ENCODE data around the gene FMNL1. TPM values are rescaled to one million over a fixed set of nuclear protein-coding genes. Genes with fewer than 3 reads are reported as not detected.
"Not testable (repeated sequence)": the region's sequence is repeated elsewhere in the genome, so short reads cannot be mapped to it uniquely, and the experiment has no call there.

The FMNL1 gene
- polyA plus RNA-seq, 3 donors, result 5.5 to 6.6 (median 5.7) TPM

DNA sequence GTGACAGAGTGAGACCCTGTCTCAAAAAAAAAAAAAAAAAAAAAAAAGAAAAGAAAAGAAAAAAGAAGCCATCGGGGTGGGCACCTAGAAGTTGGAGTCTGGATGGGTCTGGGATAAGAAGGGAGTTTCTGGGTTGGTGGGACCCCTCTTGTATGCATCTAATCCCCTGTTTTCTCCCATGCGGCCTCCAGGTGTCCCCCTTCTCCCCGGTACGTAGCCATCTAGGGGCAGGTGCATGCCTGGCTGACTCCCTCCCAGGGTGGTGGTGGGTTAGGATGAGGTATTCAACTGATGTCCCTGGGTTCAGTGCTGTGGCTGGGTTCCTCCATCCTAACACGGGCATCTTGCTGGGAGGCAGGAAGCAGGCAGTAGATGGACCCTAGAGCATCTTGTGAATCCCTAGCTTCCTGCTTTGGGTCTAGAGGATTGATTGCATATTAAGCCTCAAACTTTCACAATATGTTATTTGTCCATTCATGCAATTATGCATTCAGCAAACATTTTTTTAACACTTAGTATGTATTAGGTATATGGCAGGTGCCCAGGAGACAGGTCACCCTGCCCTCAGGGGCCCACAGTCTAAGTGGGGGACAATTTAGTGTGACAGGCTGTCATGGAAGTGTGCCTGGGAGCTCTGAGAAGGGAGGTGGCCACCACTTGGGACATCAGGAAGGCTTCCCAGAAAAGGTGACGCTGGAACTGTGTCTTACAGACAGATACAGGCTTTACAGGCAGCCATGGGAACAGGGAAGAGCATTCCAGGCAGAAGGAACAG is 13.1 kb downstream of the FMNL1 start:
- DNase-seq (ENCODE audit: low read depth in 3 of 3, low spot score in 2 of 3), result no peak

DNA sequence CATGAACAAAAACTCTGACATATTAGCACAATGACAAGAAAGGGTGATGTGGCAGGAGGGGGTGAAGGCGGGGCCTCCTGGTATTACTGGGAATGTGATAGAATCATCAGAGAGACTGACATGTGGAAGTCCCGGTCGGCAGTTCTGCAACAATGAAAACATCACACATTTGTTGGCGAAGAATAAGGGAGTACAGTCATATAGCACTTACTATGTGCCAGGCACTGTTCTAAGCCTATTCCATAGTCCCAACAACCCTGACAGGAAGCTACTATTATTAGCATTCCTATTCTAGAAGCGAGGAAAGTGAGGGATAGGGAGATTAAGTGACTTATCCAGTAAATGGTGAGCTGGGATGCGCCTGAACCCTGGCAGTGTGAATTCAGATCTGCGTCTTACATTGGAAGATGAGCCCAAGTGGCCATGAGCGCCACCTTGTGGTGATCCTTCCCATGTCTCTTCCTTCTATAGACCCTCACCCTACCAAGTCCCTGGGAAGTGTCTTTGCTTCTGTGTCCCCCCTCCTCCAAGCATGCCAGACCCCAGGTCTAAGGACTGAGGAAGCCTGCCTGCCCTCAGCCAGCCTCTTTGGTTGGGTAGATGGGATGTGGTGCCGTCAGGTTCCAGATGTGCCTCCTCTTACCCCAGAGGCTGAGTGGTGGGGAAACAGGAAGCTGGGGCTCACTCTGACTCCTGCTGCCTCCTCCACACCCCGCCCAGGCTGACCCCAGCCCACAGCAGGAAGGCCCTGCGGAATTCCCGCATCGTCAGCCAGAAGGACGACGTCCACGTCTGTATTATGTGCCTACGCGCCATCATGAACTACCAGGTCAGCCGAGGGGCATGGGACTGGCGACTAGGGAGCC is 14.0 kb downstream of the FMNL1 start:
- DNase-seq (ENCODE audit: low read depth in 3 of 3, low spot score in 2 of 3), result no peak

- no peak for DNase-seq (ENCODE audit: low read depth in 3 of 3, low spot score in 2 of 3)
Measured at GRCh38 chr17:45236282-45236606, 14.6 kb downstream of the FMNL1 start.

- DNase-seq (ENCODE audit: low read depth in 3 of 3, low spot score in 2 of 3), result no peak
Measured at GRCh38 chr17:45237686-45238085, 16.0 kb downstream of the FMNL1 start.

GRCh38 chr17:45238155-45238774 is 16.6 kb downstream of the FMNL1 start:
- no peak for DNase-seq (ENCODE audit: low read depth in 3 of 3, low spot score in 2 of 3)

DNA sequence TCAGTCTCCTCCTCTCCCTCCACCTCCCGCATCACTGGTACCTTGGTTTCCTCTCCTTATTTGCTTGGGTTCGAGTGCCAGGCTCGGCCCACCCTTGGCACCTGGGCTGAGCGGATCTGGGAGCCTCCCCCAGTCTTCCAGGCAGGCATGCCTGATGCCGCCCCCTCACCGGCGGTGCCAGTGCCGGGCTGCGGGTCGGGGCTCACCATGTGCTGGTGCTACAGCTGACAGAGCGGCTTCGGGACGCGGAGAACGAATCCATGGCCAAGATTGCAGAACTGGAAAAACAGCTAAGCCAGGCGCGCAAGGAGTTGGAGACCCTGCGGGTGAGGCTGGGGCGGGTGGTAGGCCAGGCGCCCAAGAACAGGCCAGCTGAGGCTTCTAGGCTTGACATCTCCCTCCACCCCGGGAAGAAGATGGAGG is 19.2 kb downstream of the FMNL1 start:
- DNase-seq (ENCODE audit: low read depth in 3 of 3, low spot score in 2 of 3), result no peak

DNA sequence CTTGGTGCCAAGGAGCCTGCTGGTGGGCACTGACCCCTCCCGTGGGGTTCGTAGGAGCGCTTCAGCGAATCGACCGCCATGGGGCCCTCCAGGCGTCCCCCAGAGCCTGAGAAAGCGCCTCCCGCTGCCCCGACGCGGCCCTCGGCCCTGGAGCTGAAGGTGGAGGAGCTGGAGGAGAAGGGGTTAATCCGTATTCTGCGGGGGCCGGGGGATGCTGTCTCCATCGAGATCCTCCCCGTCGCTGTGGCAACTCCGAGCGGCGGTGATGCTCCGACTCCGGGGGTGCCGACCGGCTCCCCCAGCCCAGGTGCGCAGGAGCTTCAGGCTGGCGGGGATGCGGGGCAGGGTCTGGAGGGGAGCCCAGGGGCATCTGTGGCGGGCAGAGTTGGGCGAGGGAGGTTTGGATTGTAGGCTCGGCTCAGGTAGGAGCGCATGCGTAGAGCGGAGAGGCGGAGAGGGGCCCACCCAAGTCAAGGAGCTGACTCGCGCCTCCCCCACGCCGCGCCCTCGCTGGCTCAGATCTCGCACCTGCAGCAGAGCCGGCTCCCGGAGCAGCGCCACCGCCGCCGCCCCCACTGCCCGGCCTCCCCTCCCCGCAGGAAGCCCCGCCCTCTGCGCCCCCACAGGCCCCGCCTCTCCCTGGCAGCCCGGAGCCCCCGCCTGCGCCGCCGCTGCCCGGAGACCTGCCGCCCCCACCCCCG is 19.8 kb downstream of the FMNL1 start:
- no peak for DNase-seq (ENCODE audit: low read depth in 3 of 3, low spot score in 2 of 3)

DNA sequence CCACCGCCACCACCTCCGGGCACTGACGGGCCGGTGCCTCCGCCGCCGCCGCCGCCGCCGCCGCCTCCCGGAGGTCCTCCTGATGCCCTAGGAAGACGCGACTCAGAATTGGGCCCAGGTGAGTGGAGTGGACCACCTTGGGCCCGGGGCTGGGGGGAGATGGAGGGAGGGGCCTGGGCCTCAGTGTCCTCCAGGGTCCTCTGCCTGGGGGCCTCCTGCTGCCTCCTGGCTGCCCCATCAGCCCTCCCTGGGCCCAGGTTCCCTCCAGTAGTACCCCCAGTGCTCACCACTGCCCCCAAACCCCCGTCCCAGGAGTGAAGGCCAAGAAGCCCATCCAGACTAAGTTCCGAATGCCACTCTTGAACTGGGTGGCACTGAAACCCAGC is 20.3 kb downstream of the FMNL1 start:
- no peak for DNase-seq (ENCODE audit: low read depth in 3 of 3, low spot score in 2 of 3)

- DNase-seq (ENCODE audit: low read depth in 3 of 3, low spot score in 2 of 3), result no peak
Measured at GRCh38 chr17:45243750-45244149, 22.1 kb downstream of the FMNL1 start.

- no peak for DNase-seq (ENCODE audit: low read depth in 3 of 3, low spot score in 2 of 3)
Measured at GRCh38 chr17:45244725-45245656, 23.3 kb downstream of the FMNL1 start.

- no peak for DNase-seq (ENCODE audit: low read depth in 3 of 3, low spot score in 2 of 3)
Measured at GRCh38 chr17:45246338-45246737, 24.7 kb downstream of the FMNL1 start.

- DNase-seq (ENCODE audit: low read depth in 3 of 3, low spot score in 2 of 3), result no peak
Measured at GRCh38 chr17:45246861-45247428, 25.3 kb downstream of the FMNL1 start.

DNA sequence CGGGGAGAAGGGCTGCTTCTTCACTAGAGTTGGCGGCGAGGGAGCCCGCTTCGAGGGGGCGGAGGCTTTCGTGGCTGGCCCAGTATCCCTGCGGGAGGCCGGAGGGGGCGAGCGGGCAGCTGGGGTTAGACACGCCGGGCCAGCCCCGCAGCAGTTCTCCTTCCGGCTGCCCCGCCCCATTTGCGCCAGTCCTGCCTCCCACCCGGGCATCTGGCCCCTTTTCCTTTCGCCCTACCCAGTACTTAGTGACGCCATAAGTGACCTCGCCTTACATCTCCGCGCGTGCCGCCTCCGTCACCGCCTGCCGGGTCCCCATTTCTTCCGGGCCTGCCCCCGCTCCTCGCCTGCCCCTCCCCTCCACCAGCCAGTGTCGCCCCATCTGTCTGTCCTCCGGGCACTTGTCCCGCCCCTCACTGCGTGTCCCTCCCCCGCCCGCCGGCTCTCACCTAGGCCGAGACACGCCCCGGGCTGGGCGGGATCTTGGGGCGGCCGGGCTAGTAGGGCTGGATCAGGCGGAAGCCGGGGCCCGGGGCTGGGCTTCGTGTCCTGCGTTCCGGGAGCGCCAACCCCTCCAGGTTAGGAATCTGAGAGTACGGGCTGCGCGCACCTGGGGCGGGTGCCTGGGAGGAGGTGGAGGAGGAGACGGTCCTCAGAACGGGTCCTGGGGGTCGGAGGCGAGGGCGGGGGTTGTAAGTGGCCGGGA is 25.9 kb downstream of the FMNL1 start:
- peak in 1 of 3 donors; percentile 72 for DNase-seq (ENCODE audit: low read depth in 3 of 3, low spot score in 2 of 3)

- no peak for DNase-seq (ENCODE audit: low read depth in 3 of 3, low spot score in 2 of 3)
Measured at GRCh38 chr17:45248132-45248957, 26.7 kb downstream of the FMNL1 start.

- no peak for DNase-seq (ENCODE audit: low read depth in 3 of 3, low spot score in 2 of 3)
Measured at GRCh38 chr17:45251931-45252330, 30.2 kb downstream of the FMNL1 start.

DNA sequence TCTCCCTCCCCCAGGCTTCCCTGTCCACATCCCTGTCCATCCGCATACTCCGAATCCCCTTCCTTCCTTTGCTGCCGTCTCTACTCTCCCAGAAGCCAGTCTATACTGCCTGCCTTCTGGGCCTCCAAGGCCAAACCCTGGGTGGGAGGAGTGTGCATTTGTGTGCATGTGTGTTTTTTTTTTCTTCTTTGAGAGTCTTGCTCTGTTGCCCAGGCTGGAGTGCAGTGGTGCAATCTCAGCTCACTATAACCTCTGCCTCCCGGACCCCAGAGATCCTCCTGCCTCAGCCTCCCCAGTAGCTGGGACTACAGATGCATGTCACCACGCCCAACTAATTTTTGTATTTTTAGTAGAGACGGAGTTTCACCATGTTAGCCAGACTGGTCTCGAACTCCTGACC is 31.6 kb downstream of the FMNL1 start:
- DNase-seq (ENCODE audit: low read depth in 3 of 3, low spot score in 2 of 3), result not testable (repeated sequence)

DNA sequence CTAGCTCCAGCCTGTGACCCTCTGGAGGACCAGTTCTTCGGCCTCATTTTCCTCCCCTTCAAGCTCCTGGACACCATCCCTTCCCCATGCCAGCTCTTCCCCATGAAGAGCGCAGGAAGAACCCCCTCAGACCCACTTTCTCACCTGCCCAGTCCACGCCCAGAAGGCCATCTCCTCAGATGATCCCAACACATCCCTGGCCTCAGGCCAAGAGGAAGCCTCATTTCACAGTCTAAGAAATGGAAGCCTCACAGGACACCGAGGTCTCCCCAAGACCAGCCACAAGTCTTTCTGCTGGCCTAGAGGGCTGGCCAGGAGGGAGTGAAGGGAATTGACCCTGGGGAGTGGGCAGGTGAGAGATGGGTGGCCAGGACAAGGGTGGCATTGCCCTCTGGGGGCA is 32.2 kb downstream of the FMNL1 start:
- no peak for DNase-seq (ENCODE audit: low read depth in 3 of 3, low spot score in 2 of 3)

DNA sequence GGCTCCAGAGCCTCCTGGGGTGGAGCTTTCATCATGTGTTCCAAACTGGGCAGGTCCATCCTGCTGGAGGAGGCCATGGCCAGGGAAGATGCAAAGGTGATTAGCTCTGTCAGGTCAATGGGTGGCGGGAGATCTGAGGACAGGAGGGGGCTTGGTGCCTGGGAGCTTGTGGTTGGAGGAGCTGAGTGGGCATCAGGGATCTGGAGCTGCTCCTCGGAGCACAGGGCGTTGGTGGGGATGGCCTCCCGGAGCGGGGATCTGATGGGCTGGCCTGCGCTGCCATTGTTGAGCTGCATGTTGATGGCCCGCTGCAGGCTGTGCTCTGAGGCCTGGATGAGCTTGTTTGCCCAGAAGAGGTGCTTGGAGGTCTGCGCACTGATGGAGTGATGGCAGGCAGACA is 33.7 kb downstream of the FMNL1 start:
- no peak for DNase-seq (ENCODE audit: low read depth in 3 of 3, low spot score in 2 of 3)
